ENCODE data around the gene ATP2A2. TPM values are rescaled to one million over a fixed set of nuclear protein-coding genes. Genes with fewer than 3 reads are reported as not detected.

ATP2A2 gene
- total and polyA plus RNA-seq, 2 of the 4 experiments (the other 2 are of a cell fraction): 166 to 225 TPM

- peaks cover 21% of the 10 kb centered on the region for H3K9me1 ChIP-seq (ENCODE audit: insufficient read depth, low read length)
- H3K56ac ChIP-seq (ENCODE audit: extremely low read depth, insufficient read depth, low read length): peak overlapping the region; percentile 55
- peak overlapping the region; percentile 95 for H3K18ac ChIP-seq (ENCODE audit: low read depth, low read length)
- peak overlapping the region; percentile 70 for H3K14ac ChIP-seq (replicated peaks; ENCODE audit: low read depth, low read length)
- peak overlapping the region; percentile 51 for H3K4me2 ChIP-seq (ENCODE audit: low read depth, low read length)
- TF ChIP-seq CEBPB (IDR thresholded peaks at IDR 0.05; ENCODE audit: low read depth, low read length): peak; percentile 99
- TF ChIP-seq FOS (IDR thresholded peaks at IDR 0.05; ENCODE audit: low read depth, low read length): peak; percentile 59; the same call in 1 of the 2 replicates
- TF ChIP-seq RFX5 (IDR thresholded peaks at IDR 0.05; ENCODE audit: low read depth, low read length): no peak
- H2BK5ac ChIP-seq (ENCODE audit: low read depth, low read length, poor library complexity, severe bottlenecking): peak overlapping the region; percentile 91
- peaks cover 17 to 78% of the 10 kb centered on the region in 2 experiments for H3K79me1 ChIP-seq (ENCODE audit: low read depth in 1 of 2, low read length in 2 of 2)
- ChIA-PET CTCF (no interaction called here), POLR2A (ENCODE audit: unreplicated experiment) (no interaction called here)
- H2AFZ ChIP-seq (replicated peaks; ENCODE audit: low read length, poor library complexity): no peak overlapping the region
- peak overlapping the region; percentile 71; the same call in 1 of the 2 replicates for H2BK20ac ChIP-seq (ENCODE audit: low read depth, low read length)
- H4K5ac ChIP-seq (ENCODE audit: low read depth, low read length): peak overlapping the region; percentile 86
- peak overlapping the region; percentile 61 to 87; a peak in 3 of 4 replicates for H4K8ac ChIP-seq (ENCODE audit: low read depth in 2 of 2, low read length in 2 of 2)
- peak overlapping the region; percentile 92 for H3K27ac ChIP-seq (ENCODE audit: insufficient read depth, low read length)
- intact Hi-C loops (cut with micrococcal nuclease) (loop anchor here (10.0 kb wide), 1 partner anchor 210 kb away; no protein-coding TSS in a partner anchor), in situ Hi-C loops (cut with MboI; ENCODE audit: low sequenced_read_pairs) (no loop called here), dilution Hi-C loops (cut with HindIII; ENCODE audit: low sequenced_read_pairs, unreplicated experiment) (no loop called here)
- peak overlapping the region; percentile 85 for H3K4ac ChIP-seq (ENCODE audit: low read depth, low read length)
- peak overlapping the region; percentile 85 for H2AK5ac ChIP-seq (ENCODE audit: low read depth, low read length)
- H4K91ac ChIP-seq (ENCODE audit: insufficient read depth, low read depth, low read length): peak overlapping the region; percentile 81; the same call in 1 of the 2 replicates
- no peaks in the 10 kb centered on the region for H3K27me3 ChIP-seq (ENCODE audit: control insufficient read depth, insufficient read depth, low read length)
- no peak overlapping the region for H3K9ac ChIP-seq (ENCODE audit: low read depth, low read length)
- H3K9me3 ChIP-seq (ENCODE audit: control insufficient read depth, insufficient read depth, low read length): no peaks in the 10 kb centered on the region
- no peak overlapping the region for H3K4me3 ChIP-seq (ENCODE audit: insufficient read depth, low read depth, low read length)
- H2BK120ac ChIP-seq (ENCODE audit: low read depth, low read length): peak overlapping the region; percentile 87
- peaks cover 47% of the 10 kb centered on the region for H4K20me1 ChIP-seq (ENCODE audit: insufficient read depth, low read length)
- BruUV-seq (replicated peaks): no TSS peak
- H2BK15ac ChIP-seq (ENCODE audit: low read depth, low read length): peak overlapping the region; percentile 61; the same call in 1 of the 3 replicates
- no peak overlapping the region for H2AK9ac ChIP-seq (replicated peaks; ENCODE audit: low read depth, low read length, poor library complexity)
- DNase-seq: peak; percentile 92
- H3K36me3 ChIP-seq (ENCODE audit: control insufficient read depth, insufficient read depth, low read length): peaks cover 26% of the 10 kb centered on the region
- H3K4me1 ChIP-seq (ENCODE audit: control insufficient read depth, insufficient read depth, low read length): peaks cover 25% of the 10 kb centered on the region
- WGBS, 2 experiments (ENCODE audit: extremely low coverage in 2 of 2, insufficient read length in 1 of 2): no CpG with 5 or more reads among the region's 2 CpGs
- peak overlapping the region; percentile 23; the same call in 1 of the 2 replicates for H3K23ac ChIP-seq (ENCODE audit: low read depth, low read length)
- ATAC-seq (ENCODE audit: low read depth): peak; percentile 69
Observed at GRCh38 chr12:110314308-110314707, 33.3 kb downstream of the ATP2A2 start.
